ENCODE results near the gene RANGAP1.
A peak's percentile ranks its signal among the peaks of the same experiment; 100 is the strongest.

RANGAP1 gene, protein sequence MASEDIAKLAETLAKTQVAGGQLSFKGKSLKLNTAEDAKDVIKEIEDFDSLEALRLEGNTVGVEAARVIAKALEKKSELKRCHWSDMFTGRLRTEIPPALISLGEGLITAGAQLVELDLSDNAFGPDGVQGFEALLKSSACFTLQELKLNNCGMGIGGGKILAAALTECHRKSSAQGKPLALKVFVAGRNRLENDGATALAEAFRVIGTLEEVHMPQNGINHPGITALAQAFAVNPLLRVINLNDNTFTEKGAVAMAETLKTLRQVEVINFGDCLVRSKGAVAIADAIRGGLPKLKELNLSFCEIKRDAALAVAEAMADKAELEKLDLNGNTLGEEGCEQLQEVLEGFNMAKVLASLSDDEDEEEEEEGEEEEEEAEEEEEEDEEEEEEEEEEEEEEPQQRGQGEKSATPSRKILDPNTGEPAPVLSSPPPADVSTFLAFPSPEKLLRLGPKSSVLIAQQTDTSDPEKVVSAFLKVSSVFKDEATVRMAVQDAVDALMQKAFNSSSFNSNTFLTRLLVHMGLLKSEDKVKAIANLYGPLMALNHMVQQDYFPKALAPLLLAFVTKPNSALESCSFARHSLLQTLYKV

GRCh38 chr22:41285820-41286638 lies at the start of gene RANGAP1:
Gene RANGAP1 (minus strand): TSS chr22:41286187. CDS start chr22:41281044, 5,143 bp downstream.
- peak; percentile 100 for DNase-seq

GRCh38 chr22:41334951-41335635 lies 49.1 kb upstream of the RANGAP1 start:
- DNase-seq = no peak

DNA sequence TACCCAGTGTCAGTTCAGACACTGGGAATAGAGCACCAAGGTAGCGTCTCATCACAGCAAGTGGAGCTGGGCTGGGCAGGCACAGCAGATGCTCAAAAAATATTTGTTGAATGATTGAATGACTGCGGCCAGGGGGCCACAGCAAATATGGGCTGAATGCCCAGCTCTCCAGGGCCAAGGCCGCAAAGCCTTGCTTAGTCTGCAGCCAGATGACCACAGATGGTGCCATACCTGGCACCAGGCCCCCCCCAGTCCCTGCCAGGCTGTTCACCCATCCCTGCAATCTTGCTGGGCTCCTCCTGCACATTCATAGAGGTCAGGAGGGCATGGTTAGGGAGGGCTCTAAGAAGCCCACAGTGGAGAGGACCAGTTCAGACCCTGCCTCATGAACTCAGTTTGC lies 48.2 kb upstream of the RANGAP1 start:
- DNase-seq = no peak

- DNase-seq = no peak
Observed at GRCh38 chr22:41333806-41334205, 47.8 kb upstream of the RANGAP1 start.

DNA sequence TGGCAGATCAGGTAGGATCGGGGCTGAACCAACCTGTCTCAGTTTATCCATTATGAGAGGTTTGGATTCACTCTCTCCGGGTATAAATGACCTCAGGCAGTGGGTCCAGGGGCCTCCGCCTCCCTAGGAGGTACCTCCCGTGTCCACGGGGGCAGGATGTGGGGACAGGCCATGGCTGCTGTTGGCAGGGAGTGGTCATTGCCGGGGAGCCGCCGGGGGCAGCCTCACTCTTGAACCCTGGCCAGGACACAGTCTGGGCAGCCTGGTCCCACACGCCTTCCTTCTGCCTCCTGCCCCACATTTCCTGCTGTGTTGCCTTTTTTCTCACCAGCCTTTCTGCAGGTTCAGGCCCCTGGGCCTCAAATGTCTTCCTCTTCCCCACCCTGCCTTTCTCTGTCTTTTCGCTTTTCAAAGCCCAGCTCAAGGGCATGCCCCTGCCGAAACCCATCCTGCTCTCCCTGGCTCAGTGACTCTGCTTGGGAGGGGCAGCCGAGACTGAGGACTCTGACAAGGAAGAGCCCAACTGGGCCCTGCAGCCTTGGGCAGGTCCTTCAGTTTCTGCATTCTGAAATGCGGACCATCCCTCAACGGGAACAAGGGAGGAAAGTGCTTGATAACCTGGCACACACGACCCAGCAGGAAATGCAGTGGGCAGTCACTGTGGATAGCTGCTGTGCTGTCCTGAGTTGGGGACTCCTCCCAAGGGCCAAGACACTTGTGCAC lies 46.4 kb upstream of the RANGAP1 start:
- DNase-seq = no peak

DNA sequence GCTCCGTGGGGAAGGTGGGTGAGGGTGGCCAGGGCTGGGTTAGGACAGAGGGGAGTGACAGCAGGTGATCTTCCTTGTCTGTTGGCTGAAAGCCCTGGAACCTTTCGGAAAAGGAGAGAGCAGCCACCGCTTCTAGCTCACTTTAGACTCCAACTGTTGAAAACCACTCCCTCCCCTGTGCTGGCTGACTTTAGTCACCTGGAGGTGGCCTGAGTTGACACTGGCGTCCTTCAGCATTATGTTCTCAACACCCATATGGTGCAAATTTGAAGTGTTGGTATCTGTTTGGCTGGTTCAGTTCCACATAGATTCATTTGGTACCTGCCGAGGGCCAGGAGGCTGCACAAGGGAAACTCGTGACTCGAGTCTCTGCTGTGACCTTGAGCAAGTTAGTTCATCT lies 44.2 kb upstream of the RANGAP1 start:
- no peak for DNase-seq

- no peak for DNase-seq
Observed at GRCh38 chr22:41327124-41327523, 41.1 kb upstream of the RANGAP1 start.

GRCh38 chr22:41324821-41325528 lies 39.0 kb upstream of the RANGAP1 start:
- no peak for DNase-seq

- no peak for DNase-seq
Observed at GRCh38 chr22:41320416-41321240, 34.6 kb upstream of the RANGAP1 start.

DNA sequence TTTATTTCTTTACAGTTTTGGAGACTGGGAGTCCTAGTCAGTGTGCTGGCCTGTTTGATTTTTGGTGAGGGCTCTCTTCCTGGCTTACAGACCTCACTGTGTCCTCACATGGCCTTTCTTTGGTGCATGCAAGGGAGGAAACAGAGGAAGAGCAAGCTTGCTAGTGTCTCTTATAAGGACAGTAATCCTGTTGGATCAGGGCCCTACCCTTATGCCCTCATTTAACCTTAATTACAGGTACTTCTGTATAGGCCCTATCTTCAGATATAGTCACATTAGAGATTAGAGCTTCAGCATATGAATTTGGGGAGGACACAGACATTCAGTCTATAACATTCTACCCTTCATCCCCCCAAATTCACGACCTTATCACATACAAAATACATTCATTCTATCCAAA lies 29.6 kb upstream of the RANGAP1 start:
- no peak for DNase-seq

DNA sequence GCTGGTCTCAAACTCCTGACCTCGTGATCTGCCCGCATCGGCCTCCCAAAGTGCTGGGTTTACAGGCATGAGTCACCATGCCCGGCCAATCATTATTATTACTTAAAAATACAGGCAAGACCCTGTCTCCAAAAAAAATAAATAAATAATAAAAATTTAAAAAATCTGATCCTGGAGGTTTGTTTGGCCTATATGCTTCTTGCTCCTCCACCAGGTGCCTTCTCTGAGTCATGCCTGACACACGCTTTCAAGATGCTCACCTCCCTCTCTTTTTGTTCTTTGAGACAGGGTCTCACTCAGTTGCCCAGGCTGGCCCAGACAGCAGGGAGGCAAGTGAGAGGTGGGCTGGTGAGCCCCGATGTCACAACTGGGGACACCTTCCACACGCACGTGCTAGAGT lies 28.8 kb upstream of the RANGAP1 start:
- DNase-seq = no peak

- no peak for DNase-seq
Observed at GRCh38 chr22:41311487-41311886, 25.5 kb upstream of the RANGAP1 start.

DNA sequence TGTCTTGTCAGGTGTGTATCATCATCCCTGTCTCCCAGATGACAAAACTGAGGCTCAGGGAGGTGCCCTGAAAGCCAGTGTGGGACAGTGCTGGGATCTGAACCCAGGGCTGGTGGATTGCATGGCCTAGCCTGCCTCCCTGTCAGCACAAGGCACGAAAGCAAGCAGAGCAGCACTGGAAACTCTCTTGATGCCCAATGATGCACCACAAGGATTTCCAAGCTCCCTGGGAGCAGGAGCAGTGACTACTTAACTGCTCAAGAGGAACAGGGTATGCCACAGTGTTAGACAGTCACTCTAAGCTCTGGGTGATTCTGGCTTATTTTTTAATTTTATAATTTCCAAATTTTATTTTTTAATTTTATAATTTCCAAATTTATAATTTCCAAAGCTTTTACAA lies 24.3 kb upstream of the RANGAP1 start:
- no peak for DNase-seq

DNA sequence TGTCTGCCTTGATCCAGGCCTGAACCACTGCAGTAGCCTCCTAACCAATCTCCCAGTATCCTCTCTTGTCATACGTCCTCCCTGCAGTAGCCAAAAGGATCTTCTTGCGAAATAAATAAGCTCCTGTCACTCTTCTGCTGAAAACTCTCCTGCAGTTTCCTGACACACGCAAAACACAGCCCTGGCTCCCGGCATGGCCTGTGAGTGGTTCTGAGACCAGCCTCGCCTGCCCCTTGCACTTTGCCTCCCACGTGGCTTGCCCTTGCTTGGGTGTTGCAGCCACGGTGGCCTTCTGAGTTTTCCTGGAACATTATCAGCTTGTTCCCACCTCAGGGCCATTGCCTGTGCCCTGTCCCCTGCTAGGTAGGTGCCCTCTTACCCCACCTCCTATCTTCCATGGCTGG lies 22.6 kb upstream of the RANGAP1 start:
- no peak for DNase-seq

- no peak for DNase-seq
Observed at GRCh38 chr22:41308054-41308453, 22.1 kb upstream of the RANGAP1 start.

GRCh38 chr22:41305646-41306045 lies 19.7 kb upstream of the RANGAP1 start:
- DNase-seq = no peak

GRCh38 chr22:41302811-41303210 lies 16.8 kb upstream of the RANGAP1 start:
- DNase-seq = no peak

DNA sequence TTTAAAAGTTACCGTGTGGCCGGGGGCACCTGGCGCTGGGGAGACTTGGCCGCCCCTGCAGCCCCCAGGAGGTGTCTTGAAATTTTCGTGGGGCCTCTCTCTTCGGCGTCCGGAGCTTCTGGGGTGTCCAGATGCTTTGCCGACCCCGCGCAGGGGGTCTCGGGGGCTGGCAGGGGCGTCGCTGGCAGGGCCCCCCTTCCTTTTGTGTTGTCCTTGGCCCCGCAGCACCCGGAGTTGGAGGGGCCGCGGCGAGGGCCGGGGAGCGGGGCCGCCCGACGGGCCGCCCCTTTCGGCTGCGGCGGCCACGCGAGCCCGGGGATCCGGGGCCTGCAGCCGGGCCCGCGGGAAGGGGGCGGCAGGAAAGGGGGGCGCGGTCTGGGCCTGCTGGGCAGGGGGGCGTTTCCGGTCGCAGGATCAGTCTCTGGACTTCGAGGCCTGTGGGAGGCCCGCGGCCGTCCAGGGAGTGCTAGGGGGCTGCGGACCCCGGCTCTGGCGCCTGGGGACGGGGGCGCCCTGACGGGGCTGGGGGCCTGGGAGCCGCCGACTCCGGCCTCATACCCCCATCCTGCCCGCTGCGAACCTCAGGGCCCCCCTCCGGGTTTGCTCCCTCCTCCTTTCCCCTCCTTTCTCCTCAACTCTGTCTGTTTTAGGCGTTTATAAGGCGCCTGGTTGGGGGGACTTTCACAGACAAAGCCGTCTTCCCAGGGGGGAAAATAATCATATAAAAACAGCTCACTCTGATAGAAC lies 16.2 kb upstream of the RANGAP1 start:
- DNase-seq = no peak

GRCh38 chr22:41301085-41302020 lies 15.4 kb upstream of the RANGAP1 start, which contains the start of gene ZC3H7B:
Gene ZC3H7B (plus strand): TSS chr22:41301525. CDS start chr22:41320661, 19,136 bp downstream.
- peak; percentile 92 for DNase-seq

All from activated CD4-positive, alpha-beta T cell treated with anti-CD3 and anti-CD28 coated beads, Interleukin-10, Interleukin-2, amounts not matched to agents 100 ng/mL and 50 ng/mL, durations not matched to agents 16 hours and 8 hours (primary cell).